Raji (cell line): ENCODE measurements around the gene BCHE.

Experiments used
- POLR2A ChIP-seq: IDR thresholded peaks from 2 replicates; pipeline ENCODE4 v1.6.1; 2011; ENCODE audit warnings: low read depth, low read length, control low read depth; ENCODE audit not compliant: insufficient read depth

Gene BCHE

GRCh38 chr3:165837801-165838200 is 578 bp upstream of the BCHE start:
- TF ChIP-seq POLR2A, result no peak

GRCh38 chr3:165835431-165835830 is 1.8 kb downstream of the BCHE start:
- no peak for TF ChIP-seq POLR2A

- no peak for TF ChIP-seq POLR2A
Observed at GRCh38 chr3:165830746-165831145, 6.5 kb downstream of the BCHE start.

- no peak for TF ChIP-seq POLR2A
Observed at GRCh38 chr3:165827883-165828282, 9.3 kb downstream of the BCHE start.

- TF ChIP-seq POLR2A, result no peak
Observed at GRCh38 chr3:165827233-165827632, 10.0 kb downstream of the BCHE start.

GRCh38 chr3:165820671-165821123 is 16.5 kb downstream of the BCHE start:
- no peak for TF ChIP-seq POLR2A

- TF ChIP-seq POLR2A, result no peak
Observed at GRCh38 chr3:165817160-165817709, 20.0 kb downstream of the BCHE start.

- no peak for TF ChIP-seq POLR2A
Observed at GRCh38 chr3:165816209-165816608, 21.0 kb downstream of the BCHE start.

- TF ChIP-seq POLR2A, result no peak
Observed at GRCh38 chr3:165815682-165816081, 21.5 kb downstream of the BCHE start.

- no peak for TF ChIP-seq POLR2A
Observed at GRCh38 chr3:165814380-165814779, 22.8 kb downstream of the BCHE start.

- no peak for TF ChIP-seq POLR2A
Observed at GRCh38 chr3:165805946-165806561, 31.2 kb downstream of the BCHE start.

GRCh38 chr3:165803471-165803870 is 33.8 kb downstream of the BCHE start:
- TF ChIP-seq POLR2A, result no peak

- TF ChIP-seq POLR2A, result no peak
Observed at GRCh38 chr3:165800970-165801369, 36.3 kb downstream of the BCHE start.

GRCh38 chr3:165799026-165799425 is 38.2 kb downstream of the BCHE start:
- no peak for TF ChIP-seq POLR2A

- TF ChIP-seq POLR2A, result no peak
Observed at GRCh38 chr3:165797551-165797950, 39.7 kb downstream of the BCHE start.

GRCh38 chr3:165796701-165797100 is 40.5 kb downstream of the BCHE start:
- TF ChIP-seq POLR2A, result no peak

- no peak for TF ChIP-seq POLR2A
Observed at GRCh38 chr3:165788531-165788930, 48.7 kb downstream of the BCHE start.
